Activated T-cell treated with anti-CD3 and anti-CD28 coated beads, Interleukin-2, amount 50 U/mL, for 1 hour (primary cell): ENCODE measurements around the gene ITGA11.

Experiments used
- DNase-seq: peaks from one replicate; pipeline ENCODE4 v3.0.0-alpha.2; 2020

The ITGA11 gene

GRCh38 chr15:68307131-68307928 is 124.6 kb downstream of the ITGA11 start:
- peak; percentile 15 for DNase-seq

DNA sequence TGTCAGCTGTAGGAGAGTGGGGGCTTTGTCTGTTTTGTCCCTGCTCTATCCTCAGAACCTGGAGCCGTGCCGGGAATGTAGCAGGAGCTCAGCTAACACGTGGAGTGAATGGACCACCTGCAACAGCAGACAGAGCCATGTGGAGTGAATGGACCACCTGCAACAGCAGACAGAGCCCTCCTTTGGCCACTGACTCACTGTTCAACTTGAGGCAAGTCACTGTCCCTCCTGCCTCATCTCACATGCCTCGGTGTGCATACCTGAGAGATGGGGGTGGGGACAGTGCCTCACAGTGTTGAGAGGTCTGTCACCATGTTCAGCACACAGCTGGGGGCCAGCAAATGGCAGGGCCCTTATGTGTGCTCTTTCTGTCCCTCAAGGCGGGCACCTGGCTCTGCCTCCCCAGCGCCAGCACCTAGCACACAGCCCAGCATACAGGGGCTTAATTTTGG is 126.5 kb downstream of the ITGA11 start:
- DNase-seq, result peak; percentile 11

GRCh38 chr15:68304589-68305337 is 127.2 kb downstream of the ITGA11 start:
- peak; percentile 5 for DNase-seq

DNA sequence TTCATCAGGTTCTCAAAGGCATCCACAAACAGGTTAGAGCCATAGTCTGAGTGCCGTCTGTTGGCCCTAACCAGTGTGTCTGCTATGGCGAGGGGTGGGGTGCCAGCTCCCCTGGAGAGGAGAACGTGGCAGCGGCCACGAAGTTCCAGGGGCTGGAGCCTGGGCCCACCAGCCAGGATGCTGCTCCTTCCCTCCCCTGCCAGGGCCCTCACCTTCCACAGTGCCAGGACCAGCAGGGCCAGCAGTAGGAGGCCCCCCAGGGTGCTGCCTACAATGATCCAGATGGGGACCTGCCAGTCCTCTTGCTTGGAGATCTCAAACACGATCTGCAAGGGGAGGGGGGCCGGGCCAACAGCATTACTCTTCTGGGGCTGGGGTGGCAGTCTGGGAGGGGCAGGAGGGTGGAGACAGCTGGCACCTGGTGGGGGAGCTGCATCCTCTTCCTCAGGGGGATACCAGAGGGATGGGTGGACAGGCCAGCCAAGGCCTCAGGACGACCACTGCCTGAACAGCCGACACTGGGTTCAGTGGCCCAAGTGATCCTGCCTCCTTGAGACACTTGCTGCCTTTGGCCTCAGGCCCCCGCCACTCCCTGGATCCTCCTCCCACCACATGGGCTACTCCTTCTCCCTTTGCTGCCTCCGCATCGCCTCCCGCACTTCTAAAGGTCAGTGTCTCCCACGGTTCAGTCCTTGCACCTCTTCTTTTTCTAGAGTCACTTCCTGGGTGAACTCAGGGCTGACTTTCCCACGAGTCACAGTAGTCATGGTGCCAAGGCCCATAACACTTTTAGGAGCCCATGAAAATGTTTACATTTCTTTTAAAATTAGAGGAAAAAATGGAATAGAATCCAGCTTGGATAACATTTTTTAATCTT is 128.2 kb downstream of the ITGA11 start:
- peak; percentile 15 for DNase-seq

- DNase-seq, result no peak
Observed at GRCh38 chr15:68303134-68303533, 128.8 kb downstream of the ITGA11 start.

GRCh38 chr15:68302729-68303128 is 129.2 kb downstream of the ITGA11 start:
- no peak for DNase-seq

- no peak for DNase-seq
Observed at GRCh38 chr15:68301301-68301700, 130.7 kb downstream of the ITGA11 start.

DNA sequence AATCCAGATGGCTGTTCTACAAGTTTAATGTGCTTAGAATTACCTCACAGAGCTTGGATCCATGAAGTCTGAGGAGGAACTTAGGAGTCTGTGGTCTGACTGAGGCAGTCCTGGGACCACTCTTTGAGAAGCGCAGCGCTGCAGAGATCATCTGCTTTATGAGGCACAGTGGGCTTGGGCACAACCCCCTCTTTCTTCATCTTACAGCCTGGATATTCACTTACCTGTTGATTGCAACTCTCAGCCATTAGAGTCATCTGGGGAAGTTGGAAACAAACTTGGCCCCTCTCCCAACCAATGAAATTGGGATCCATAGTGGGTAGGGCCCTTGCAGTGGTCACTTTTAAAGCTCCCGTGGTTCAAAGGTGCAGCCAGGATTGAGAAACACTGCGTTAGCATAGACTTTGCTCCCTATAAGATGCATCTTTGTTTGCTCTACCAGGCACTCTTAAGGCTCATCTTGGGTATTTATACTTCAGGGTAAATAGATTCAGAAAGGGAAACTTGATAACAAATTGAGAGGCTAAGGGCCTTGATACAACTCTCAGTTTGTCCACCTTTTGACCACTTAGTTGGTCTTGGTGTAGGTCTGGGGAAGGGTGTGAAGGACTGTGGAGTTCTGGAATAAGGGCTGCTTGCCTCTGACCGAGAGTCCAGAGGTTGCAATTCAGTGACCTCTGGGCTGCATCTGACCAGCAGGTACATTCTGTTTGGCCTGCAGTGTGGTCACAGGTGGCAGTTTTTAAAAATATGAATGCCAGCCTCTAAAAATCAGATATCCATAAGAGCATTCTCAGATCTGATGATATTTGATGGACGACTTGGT is 131.6 kb downstream of the ITGA11 start:
- DNase-seq, result peak; percentile 2

DNA sequence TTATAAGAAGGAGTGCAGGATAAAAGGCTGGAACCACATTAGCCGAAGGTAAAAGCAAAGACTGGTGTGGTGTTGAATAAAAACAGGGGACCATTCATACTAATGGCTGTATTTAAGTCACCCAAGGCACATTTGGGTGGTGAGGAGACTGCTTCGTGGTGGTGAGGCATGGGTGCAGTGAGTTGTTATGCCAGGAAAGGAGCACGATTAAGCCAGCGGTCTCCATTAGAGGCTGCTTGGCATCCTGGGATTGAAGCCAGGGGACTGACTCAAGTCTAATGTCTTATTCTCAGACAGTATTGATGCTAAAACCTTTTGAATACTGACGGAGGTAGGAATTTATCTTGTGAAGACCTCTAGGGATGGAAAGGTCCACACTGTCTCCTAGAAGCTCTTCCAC is 132.5 kb downstream of the ITGA11 start:
- DNase-seq, result no peak

DNA sequence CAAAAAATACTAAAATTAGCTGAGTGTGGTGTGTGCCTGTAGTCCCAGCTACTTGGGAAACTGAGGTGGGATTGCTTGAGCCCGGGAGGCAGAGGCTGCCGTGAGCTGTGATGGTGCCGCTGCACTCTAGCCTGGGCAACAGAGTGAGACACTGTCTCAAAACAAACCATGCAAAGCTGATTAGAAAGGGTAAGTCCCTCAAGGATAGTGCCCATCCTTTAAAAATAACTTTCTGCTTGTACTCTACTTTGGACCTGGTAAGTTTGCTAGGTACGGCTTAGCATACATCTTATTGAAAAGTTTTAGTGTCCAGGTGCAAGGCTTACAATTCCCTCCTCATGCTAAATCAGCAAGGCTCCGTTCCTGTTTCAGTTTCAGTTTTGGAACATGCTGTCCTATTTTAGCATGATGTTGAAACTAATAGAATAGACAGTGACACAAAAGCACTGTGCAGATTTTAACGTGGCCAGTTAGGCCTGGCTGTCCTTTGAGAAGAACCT is 133.0 kb downstream of the ITGA11 start:
- no peak for DNase-seq

- DNase-seq, result no peak
Observed at GRCh38 chr15:68298336-68298735, 133.6 kb downstream of the ITGA11 start.

GRCh38 chr15:68295014-68295805 is 136.8 kb downstream of the ITGA11 start:
- DNase-seq, result no peak

DNA sequence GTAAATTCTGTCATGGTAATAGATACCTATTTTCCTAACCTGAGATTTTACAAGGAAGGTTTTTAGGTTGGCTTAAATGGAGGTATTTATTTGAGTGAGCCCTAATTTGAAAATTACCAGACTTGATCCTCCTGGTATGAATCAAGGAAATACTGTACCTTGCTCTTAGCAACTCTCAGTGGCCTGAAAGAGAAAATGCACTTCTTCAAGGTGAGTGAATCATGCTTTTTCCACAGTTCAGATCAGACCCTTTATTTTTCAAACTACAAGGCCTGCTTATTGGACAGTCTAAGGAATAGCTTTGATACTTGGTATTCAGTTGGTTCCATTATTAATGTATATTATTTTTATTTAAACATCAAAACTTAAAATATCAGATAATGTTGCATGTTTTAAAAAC is 139.0 kb downstream of the ITGA11 start:
- DNase-seq, result no peak

DNA sequence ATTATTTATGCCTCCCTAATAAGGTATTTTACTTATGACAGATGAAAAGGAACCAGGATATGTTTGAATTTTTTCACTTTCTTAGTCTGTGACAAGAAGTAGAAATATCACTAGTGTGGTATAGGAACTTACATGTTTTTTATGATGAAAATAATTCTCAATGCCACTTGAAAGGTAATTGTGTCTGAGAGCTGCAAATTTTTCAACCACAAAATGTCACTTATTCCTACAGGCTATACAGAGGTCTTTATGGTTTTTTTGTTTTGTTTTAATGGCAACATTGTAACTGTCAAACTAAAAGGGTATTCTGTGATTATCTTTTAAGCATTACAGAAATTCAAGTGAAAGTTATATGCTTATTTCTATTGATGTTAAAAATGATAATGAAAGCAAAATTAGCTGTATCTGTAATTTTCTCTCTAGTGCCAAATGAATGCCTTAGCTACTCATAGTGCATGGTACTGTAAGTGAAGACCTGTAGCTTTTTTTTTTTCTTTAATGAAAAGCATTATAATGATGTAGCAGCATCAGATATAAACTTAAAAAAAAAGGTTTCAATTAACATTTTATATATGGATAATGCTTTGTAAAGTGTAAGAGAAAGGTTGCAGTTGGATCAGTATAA is 139.7 kb downstream of the ITGA11 start:
- DNase-seq, result no peak

GRCh38 chr15:68290715-68291114 is 141.2 kb downstream of the ITGA11 start:
- DNase-seq, result no peak

GRCh38 chr15:68289621-68290352 is 142.2 kb downstream of the ITGA11 start:
- DNase-seq, result no peak

GRCh38 chr15:68289057-68289456 is 142.9 kb downstream of the ITGA11 start:
- DNase-seq, result no peak

GRCh38 chr15:68286256-68286655 is 145.7 kb downstream of the ITGA11 start:
- no peak for DNase-seq

- no peak for DNase-seq
Observed at GRCh38 chr15:68285259-68285980, 146.5 kb downstream of the ITGA11 start.
